Endothelial cell of umbilical vein (primary cell): ENCODE results near the gene METRNL. TPM values are rescaled to one million over a fixed set of nuclear protein-coding genes. Genes with fewer than 3 reads are reported as not detected.

Experiments used
- BruUV-seq: library from RNA; stranded (reverse); fragments of 400-500 nt; replicated peaks from 2 replicates; lab custom pipeline; 2021; lab: Mats Ljungman, UMichigan
- CTCF ChIA-PET: fragments of 300-600, 350-600 bp; sonication (Branson Sonifier 250); formaldehyde crosslinking; loops from one replicate; lab custom pipeline; 2021; ENCODE audit warnings: antibody characterized with exemption, inconsistent platforms; lab: Charles Lee
- POLR2A ChIA-PET: fragments of 300-600, 350-600 bp; sonication (Branson Sonifier 250); formaldehyde crosslinking; loops from one replicate; lab custom pipeline; 2021; ENCODE audit warnings: antibody characterized with exemption, inconsistent platforms; lab: Charles Lee
- DNase-seq: peaks from one replicate; pipeline ENCODE4 v3.0.0-alpha.2; 2011; ENCODE audit warnings: low read depth, low spot score
- FAIRE-seq: peaks from 2 replicates; lab custom pipeline; 2011; peaks lifted over from hg19 to GRCh38; lab: Jason Lieb, UNC
- H2AFZ ChIP-seq: 2 replicates; pipeline ENCODE4 v1.6.0; 2012; ENCODE audit warnings: low read depth, low read length, control low read depth, inconsistent platforms
- H3K27ac ChIP-seq: 2 replicates; pipeline ENCODE4 v1.5.1; 2011; ENCODE audit warnings: low read depth, mild to moderate bottlenecking, control low read depth, low read length, moderate library complexity; ENCODE audit not compliant: insufficient read depth
- H3K27me3 ChIP-seq, 2 experiments: 2 replicates each; pipeline versions ENCODE4 v1.6.0 to v1.6.1; 2011; ENCODE audit warnings: low read length in 2 of 2, mixed read lengths in 1 of 2; ENCODE audit not compliant: control insufficient read depth in 2 of 2, insufficient read depth in 2 of 2
- H3K36me3 ChIP-seq, 2 experiments: 2 replicates in 1 of 2; 3 replicates in 1 of 2; pipeline ENCODE4 v1.5.1; 2011; ENCODE audit warnings: low read length in 2 of 2, mild to moderate bottlenecking in 1 of 2, moderate library complexity in 1 of 2; ENCODE audit not compliant: control insufficient read depth in 2 of 2, insufficient read depth in 2 of 2; ENCODE audit errors: extremely low read depth in 1 of 2
- H3K4me1 ChIP-seq: 3 replicates; pipeline ENCODE4 v1.5.1; 2011; ENCODE audit warnings: mild to moderate bottlenecking, low read length; ENCODE audit not compliant: control insufficient read depth, insufficient read depth; ENCODE audit errors: extremely low read depth
- H3K4me2 ChIP-seq: 2 replicates; pipeline ENCODE4 v1.6.1; 2011; ENCODE audit warnings: low read length, control low read depth, mixed read lengths; ENCODE audit not compliant: insufficient read depth
- H3K4me3 ChIP-seq, 3 experiments: fragments of 200-600 bp in 1 of 3; sonication (generic), shearing (Covaris generic) in 1 of 3; replicated peaks in 1 of 3; 2 replicates each; pipeline ENCODE4 v1.5.1; 2011 to 2016; ENCODE audit warnings: control low read depth in 3 of 3, low read length in 3 of 3, mild to moderate bottlenecking in 2 of 3, inconsistent platforms in 1 of 3, low read depth in 1 of 3, moderate library complexity in 1 of 3; ENCODE audit not compliant: insufficient read depth in 1 of 3
- H3K79me2 ChIP-seq: 2 replicates; pipeline ENCODE4 v1.6.0; 2012; ENCODE audit warnings: low read length, inconsistent platforms; ENCODE audit not compliant: control insufficient read depth, insufficient read depth
- H3K9ac ChIP-seq: replicated peaks from 2 replicates; pipeline ENCODE3; 2011; ENCODE audit warnings: low read length, control low read depth; ENCODE audit not compliant: insufficient read depth; ENCODE audit errors: extremely low read depth
- H3K9me1 ChIP-seq: replicated peaks from 3 replicates; pipeline ENCODE4 v1.6.0; 2011; ENCODE audit warnings: mild to moderate bottlenecking, low read length; ENCODE audit not compliant: control insufficient read depth, insufficient read depth; ENCODE audit errors: extremely low read depth
- H3K9me3 ChIP-seq: replicated peaks from 2 replicates; pipeline ENCODE4 v1.5.1; 2012; ENCODE audit warnings: low read length, inconsistent platforms; ENCODE audit not compliant: control insufficient read depth, insufficient read depth
- H4K20me1 ChIP-seq: replicated peaks from 2 replicates; pipeline ENCODE3; 2011; ENCODE audit warnings: mild to moderate bottlenecking, low read length; ENCODE audit not compliant: control insufficient read depth, insufficient read depth; ENCODE audit errors: extremely low read depth
- FOS ChIP-seq: IDR thresholded peaks from 2 replicates; pipeline ENCODE4 v1.6.1; 2011; ENCODE audit warnings: mild to moderate bottlenecking, low read length, moderate library complexity, borderline replicate concordance; ENCODE audit not compliant: insufficient read depth
- GATA2 ChIP-seq: IDR thresholded peaks from 2 replicates; pipeline ENCODE4 v1.7.0; 2011; ENCODE audit warnings: low read depth, mild to moderate bottlenecking, moderate library complexity, mixed read lengths, low read length; ENCODE audit not compliant: insufficient read length, insufficient read depth
- JUN ChIP-seq: IDR thresholded peaks from 2 replicates; pipeline ENCODE4 v1.6.1; 2011; ENCODE audit warnings: borderline replicate concordance, low read depth; ENCODE audit not compliant: insufficient read length, insufficient read depth
- POLR2A ChIP-seq: IDR thresholded peaks from 2 replicates; pipeline ENCODE4 v1.6.1; 2012; ENCODE audit warnings: low read depth, mild to moderate bottlenecking, control low read depth, low read length
- POLR2AphosphoS5 ChIP-seq: IDR thresholded peaks from 2 replicates; pipeline ENCODE4 v1.6.1; 2012; ENCODE audit warnings: low read depth, mild to moderate bottlenecking, control low read depth, low read length, moderate library complexity; ENCODE audit not compliant: insufficient read depth
- dilution Hi-C: fragments of 300-500 bp; cut with MboI; formaldehyde crosslinking; loops from one replicate; pipeline ENCODE4 v1.15.0; 2019; ENCODE audit warnings: low sequenced_read_pairs; ENCODE audit not compliant: extremely low pct_ligation_motif_present
- intact Hi-C: fragments of 100-400 bp; cut with micrococcal nuclease; formaldehyde crosslinking; loops from one replicate; pipeline ENCODE4 v1.10.0; 2022
- polyA plus RNA-seq, 4 experiments: library from polyadenylated mRNA; depleted of rRNA in 3 of 4; stranded (reverse) in 3 of 4; unstranded in 1 of 4; fragments of >200 nt; gene quantifications; 2 replicates each; pipeline versions ENCODE4 v1.2.1 to v1.2.3, GENCODE V29; 2011 to 2012; ENCODE audit warnings: missing spikeins in 1 of 4
- total RNA-seq: library from RNA; stranded (reverse); gene quantifications from 2 replicates; pipeline ENCODE4 v1.2.3, GENCODE V29; 2021
- TF ChIP-seq, protein P1 (sequence below): IDR thresholded peaks from 2 replicates; pipeline ENCODE4 v1.6.1; 2011; ENCODE audit not compliant: insufficient read depth, insufficient read length
- TF ChIP-seq, protein P2 (sequence below), 2 donors: IDR thresholded peaks; 1 replicate in 1 of 2; 2 replicates in 1 of 2; pipeline ENCODE4 v1.5.1; 2011; ENCODE audit warnings: low read length in 2 of 2, mild to moderate bottlenecking in 2 of 2, moderate library complexity in 2 of 2, control low read depth in 1 of 2, inconsistent platforms in 1 of 2, low read depth in 1 of 2; ENCODE audit not compliant: insufficient read depth in 1 of 2; ENCODE audit errors: extremely low read depth in 1 of 2

METRNL gene
- total and polyA plus RNA-seq, 2 donors (not counting 3 experiments of a cell fraction or from before 2014, with no cell fraction given), result 29.5 to 54.4 TPM

DNA sequence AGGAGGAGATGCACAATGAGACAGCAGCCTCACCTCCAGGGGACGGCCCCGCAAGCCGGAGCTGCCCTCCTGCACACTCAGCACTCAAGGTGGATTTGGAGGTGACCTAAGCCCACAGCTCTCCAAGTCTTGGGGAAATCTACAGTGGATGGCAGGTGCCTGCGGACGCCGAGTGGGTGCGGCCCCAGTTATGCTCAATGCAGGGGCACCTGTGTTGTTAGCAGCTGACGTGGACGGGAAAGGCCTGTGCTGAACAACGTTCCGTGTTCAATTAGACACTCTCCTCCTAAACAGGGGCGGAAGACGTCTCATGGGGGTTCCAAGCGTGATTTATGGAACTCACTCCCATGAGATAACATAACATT, 22.0 kb upstream of the METRNL start:
- no peaks in the 10 kb centered on the region for H3K9me3 ChIP-seq
- H4K20me1 ChIP-seq, result no peaks in the 10 kb centered on the region
- DNase-seq, result no peak
- dilution Hi-C loops, result no loop called here
- H3K4me1 ChIP-seq, result peaks cover 14% of the 10 kb centered on the region
- no peaks in the 10 kb centered on the region for H3K27me3 ChIP-seq
- ChIA-PET CTCF (interaction anchor here (1.4 kb wide), 1 partner anchor 9 kb away, joined by 3 read pairs; no protein-coding TSS in a partner anchor), POLR2A (no interaction called here)
- TF ChIP-seq, protein P1, sequence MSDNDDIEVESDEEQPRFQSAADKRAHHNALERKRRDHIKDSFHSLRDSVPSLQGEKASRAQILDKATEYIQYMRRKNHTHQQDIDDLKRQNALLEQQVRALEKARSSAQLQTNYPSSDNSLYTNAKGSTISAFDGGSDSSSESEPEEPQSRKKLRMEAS, result no peak
- TF ChIP-seq GATA2 (no peak), JUN (no peak), FOS (no peak), POLR2AphosphoS5 (no peak)
- intact Hi-C loops, result no loop called here
- H3K27ac ChIP-seq, result no peak overlapping the region
- BruUV-seq, result no TSS peak
- no peak overlapping the region for H3K4me3 ChIP-seq
- H2AFZ ChIP-seq, result no peak overlapping the region
- H3K36me3 ChIP-seq, result no peaks in the 10 kb centered on the region
- no peaks in the 10 kb centered on the region for H3K79me2 ChIP-seq
- no peak overlapping the region for H3K9ac ChIP-seq
- no peaks in the 10 kb centered on the region for H3K9me1 ChIP-seq
- no peak overlapping the region for H3K4me2 ChIP-seq
- FAIRE-seq, result no peak

DNA sequence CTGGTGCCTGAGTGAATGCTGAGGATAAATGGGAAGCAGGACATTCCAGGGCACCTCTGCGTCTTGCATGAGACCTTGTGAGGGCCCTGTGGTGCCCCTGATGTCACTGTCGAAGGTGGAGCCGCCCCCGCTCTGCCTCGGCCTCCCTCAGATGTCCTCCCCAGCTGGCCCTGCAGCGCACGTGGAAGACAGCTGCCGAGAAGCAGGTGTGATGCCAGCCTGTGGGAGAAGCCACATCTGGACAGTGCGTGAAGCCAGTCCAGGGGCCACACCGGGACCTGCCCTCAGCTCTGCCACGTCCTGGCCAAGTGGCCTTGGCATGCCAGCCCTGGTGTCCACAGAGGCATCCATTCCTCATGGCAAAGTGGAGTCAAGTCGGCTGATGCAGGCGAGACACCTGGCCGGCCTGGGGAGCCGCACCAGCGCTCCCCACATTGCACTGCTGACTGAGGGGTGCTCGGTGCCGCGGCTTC, 21.6 kb upstream of the METRNL start:
- Histone ChIP-seq H2AFZ (no peak overlapping the region), H3K4me3 (no peak overlapping the region), H3K9me3 (no peaks in the 10 kb centered on the region), H3K27me3 (no peaks in the 10 kb centered on the region), H3K36me3 (no peaks in the 10 kb centered on the region), H3K4me1 (peaks cover 12% of the 10 kb centered on the region), H3K9me1 (no peaks in the 10 kb centered on the region), H3K79me2 (no peaks in the 10 kb centered on the region), H4K20me1 (no peaks in the 10 kb centered on the region), H3K9ac (no peak overlapping the region), H3K27ac (no peak overlapping the region), H3K4me2 (no peak overlapping the region)
- intact Hi-C loops, result no loop called here
- BruUV-seq, result no TSS peak
- dilution Hi-C loops, result no loop called here
- ChIA-PET POLR2A (no interaction called here), CTCF (interaction anchor here (1.4 kb wide), 1 partner anchor 9 kb away, joined by 3 read pairs; no protein-coding TSS in a partner anchor)
- DNase-seq (no peak), FAIRE-seq (no peak)
- TF ChIP-seq GATA2 (no peak), POLR2A (no peak), FOS (no peak)
- TF ChIP-seq, protein P2, sequence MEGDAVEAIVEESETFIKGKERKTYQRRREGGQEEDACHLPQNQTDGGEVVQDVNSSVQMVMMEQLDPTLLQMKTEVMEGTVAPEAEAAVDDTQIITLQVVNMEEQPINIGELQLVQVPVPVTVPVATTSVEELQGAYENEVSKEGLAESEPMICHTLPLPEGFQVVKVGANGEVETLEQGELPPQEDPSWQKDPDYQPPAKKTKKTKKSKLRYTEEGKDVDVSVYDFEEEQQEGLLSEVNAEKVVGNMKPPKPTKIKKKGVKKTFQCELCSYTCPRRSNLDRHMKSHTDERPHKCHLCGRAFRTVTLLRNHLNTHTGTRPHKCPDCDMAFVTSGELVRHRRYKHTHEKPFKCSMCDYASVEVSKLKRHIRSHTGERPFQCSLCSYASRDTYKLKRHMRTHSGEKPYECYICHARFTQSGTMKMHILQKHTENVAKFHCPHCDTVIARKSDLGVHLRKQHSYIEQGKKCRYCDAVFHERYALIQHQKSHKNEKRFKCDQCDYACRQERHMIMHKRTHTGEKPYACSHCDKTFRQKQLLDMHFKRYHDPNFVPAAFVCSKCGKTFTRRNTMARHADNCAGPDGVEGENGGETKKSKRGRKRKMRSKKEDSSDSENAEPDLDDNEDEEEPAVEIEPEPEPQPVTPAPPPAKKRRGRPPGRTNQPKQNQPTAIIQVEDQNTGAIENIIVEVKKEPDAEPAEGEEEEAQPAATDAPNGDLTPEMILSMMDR (IDR thresholded peaks at IDR 0.05; ENCODE audit: extremely low read depth in 1 of 2, insufficient read depth in 1 of 2, low read depth in 1 of 2, low read length in 2 of 2), result no peak
